KMS-11 (cell line): Measurements from ENCODE around the gene FOLR3.
"Not testable (repeated sequence)": the region's sequence is repeated elsewhere in the genome, so short reads cannot be mapped to it uniquely, and the experiment has no call there.

ENCODE experiments used
- H2AFZ ChIP-seq: fragments of 200-600 bp; sonication (generic); 2 replicates; pipeline ENCODE4 v1.6.1; 2016; ENCODE audit warnings: antibody characterized with exemption, mixed run types, low read depth
- H3K27ac ChIP-seq: fragments of 200-600 bp; sonication (generic); 2 replicates; pipeline ENCODE4 v1.6.1; 2016; ENCODE audit warnings: mild to moderate bottlenecking, mixed run types
- H3K27me3 ChIP-seq: fragments of 200-600 bp; sonication (generic); 2 replicates; pipeline ENCODE4 v1.6.1; 2017; ENCODE audit warnings: mild to moderate bottlenecking, low read depth, mixed run types, moderate library complexity; ENCODE audit not compliant: insufficient read depth
- H3K36me3 ChIP-seq: fragments of 200-600 bp; sonication (generic); 2 replicates; pipeline ENCODE4 v1.6.1; 2017; ENCODE audit warnings: mild to moderate bottlenecking, mixed run types; ENCODE audit not compliant: insufficient read depth
- H3K4me1 ChIP-seq: fragments of 200-600 bp; sonication (generic); 2 replicates; pipeline ENCODE4 v1.6.1; 2016; ENCODE audit warnings: mild to moderate bottlenecking, low read depth, mixed run types; ENCODE audit not compliant: poor library complexity, severe bottlenecking
- H3K4me2 ChIP-seq: fragments of 200-600 bp; sonication (generic); 2 replicates; pipeline ENCODE4 v1.7.0; 2016; ENCODE audit warnings: mild to moderate bottlenecking, mixed run types
- H3K4me3 ChIP-seq: fragments of 200-600 bp; sonication (generic); IDR thresholded peaks from 2 replicates; pipeline ENCODE4 v1.6.1; 2017; ENCODE audit warnings: low read depth, low read length, mixed read lengths; ENCODE audit not compliant: insufficient read depth
- H3K79me2 ChIP-seq: fragments of 200-600 bp; sonication (generic); 2 replicates; pipeline ENCODE4 v1.6.1; 2016; ENCODE audit warnings: low read depth, mixed run types; ENCODE audit not compliant: insufficient read depth
- H3K9ac ChIP-seq: fragments of 200-600 bp; sonication (generic); 2 replicates; pipeline ENCODE4 v1.6.1; 2016; ENCODE audit warnings: mild to moderate bottlenecking, mixed run types
- H4K20me1 ChIP-seq: fragments of 200-600 bp; sonication (generic); 2 replicates; pipeline ENCODE4 v1.6.1; 2016; ENCODE audit warnings: mild to moderate bottlenecking, mixed run types; ENCODE audit not compliant: insufficient read depth
- TF ChIP-seq, protein P1 (sequence below): fragments of 200-600 bp; sonication (generic); conservative IDR thresholded peaks from 2 replicates; pipeline ENCODE4 v1.6.1; 2017; ENCODE audit warnings: low read depth, mild to moderate bottlenecking, antibody characterized with exemption, low read length, moderate library complexity, mixed read lengths

FOLR3 gene

DNA sequence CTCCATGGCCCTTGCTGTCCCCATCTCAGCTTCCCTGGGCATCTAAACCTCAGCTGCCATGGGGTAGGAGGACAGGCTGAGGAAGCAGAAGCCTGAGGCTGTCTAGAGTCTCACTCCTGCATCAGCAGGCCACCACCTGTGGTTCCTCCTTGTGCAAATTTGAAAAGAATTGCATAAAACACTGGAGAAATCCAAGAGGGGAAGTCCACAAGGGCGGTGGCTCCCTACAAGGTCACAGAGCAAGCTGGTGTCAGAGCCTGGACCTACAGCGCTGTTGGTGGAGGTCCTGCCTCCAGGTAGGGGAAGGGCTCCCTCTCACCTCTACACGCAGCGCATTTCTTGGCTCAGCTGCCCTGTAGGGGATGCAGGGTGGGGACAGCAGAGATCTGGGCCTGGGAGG is at the start of gene FOLR3:
Gene FOLR3, plus strand, starts transcription at position 253 of the 400 bp plus-strand sequence. CDS start 228 bp downstream, outside the sequence.
- H3K27ac ChIP-seq, H3K79me2 ChIP-seq, H3K9ac ChIP-seq, H3K4me3 ChIP-seq, H4K20me1 ChIP-seq, H3K4me1 ChIP-seq, H3K36me3 ChIP-seq, H2AFZ ChIP-seq, H3K4me2 ChIP-seq, H3K27me3 ChIP-seq: not testable (repeated sequence)

DNA sequence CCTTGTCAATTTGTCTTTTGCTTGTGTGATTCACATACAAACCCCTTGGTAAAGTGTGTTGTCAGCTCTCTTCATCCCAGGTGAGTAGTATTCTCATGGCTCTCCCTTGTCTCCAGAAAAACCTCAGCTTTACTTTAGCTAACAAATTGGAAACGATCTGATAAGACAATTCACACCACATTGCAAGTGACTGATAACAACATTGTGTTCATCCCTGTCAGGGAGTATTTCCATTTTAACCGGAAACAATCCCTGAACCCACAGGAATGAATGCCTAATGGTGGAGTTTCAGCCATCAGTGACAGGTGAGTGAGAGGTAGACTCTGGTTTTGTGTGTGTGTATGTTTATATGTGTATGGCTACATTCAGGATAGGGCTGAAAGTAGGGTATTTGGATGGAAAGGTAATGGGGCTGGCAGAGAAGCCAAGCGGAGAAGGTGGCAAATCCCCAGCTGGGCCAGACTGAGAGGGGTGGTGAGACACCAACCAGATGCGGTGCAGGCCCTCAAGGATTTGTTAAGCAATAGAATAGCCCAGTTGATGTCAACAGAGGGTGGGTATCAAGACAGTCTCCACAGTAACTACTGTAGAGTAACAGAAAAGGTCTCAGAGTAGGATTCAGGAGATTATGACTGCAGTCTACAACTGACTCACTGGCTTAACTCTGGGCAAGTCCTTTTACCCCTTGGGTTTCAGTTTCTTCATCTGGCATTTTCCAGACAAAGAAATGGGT is 47.3 kb upstream of the FOLR3 start:
- H3K36me3 ChIP-seq: no peaks in the 10 kb centered on the region
- TF ChIP-seq, protein P1, sequence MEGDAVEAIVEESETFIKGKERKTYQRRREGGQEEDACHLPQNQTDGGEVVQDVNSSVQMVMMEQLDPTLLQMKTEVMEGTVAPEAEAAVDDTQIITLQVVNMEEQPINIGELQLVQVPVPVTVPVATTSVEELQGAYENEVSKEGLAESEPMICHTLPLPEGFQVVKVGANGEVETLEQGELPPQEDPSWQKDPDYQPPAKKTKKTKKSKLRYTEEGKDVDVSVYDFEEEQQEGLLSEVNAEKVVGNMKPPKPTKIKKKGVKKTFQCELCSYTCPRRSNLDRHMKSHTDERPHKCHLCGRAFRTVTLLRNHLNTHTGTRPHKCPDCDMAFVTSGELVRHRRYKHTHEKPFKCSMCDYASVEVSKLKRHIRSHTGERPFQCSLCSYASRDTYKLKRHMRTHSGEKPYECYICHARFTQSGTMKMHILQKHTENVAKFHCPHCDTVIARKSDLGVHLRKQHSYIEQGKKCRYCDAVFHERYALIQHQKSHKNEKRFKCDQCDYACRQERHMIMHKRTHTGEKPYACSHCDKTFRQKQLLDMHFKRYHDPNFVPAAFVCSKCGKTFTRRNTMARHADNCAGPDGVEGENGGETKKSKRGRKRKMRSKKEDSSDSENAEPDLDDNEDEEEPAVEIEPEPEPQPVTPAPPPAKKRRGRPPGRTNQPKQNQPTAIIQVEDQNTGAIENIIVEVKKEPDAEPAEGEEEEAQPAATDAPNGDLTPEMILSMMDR: no peak

DNA sequence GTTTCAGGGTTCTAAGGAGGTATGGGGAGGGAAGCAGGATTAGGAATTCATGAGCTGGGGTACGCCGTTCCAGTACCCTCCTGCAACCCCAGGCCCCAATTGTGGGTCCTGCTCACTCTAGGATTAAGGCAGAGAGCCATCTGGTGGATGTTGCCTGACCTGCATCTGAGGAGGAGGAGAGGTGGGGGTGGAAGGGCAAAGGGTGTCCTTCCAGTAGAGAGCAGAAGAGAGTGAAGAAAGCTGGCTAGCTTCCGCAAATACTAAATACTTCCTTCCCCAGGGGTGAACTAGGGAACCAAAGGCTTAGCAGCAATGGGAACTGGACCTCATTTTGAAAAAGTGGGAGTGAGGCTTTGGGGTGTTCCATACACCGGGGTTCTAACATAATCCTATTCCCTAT is 44.2 kb upstream of the FOLR3 start:
- Histone ChIP-seq H3K36me3 (no peaks in the 10 kb centered on the region), H3K4me1 (peaks cover 44% of the 10 kb centered on the region), H3K9ac (no peak overlapping the region), H4K20me1 (no peaks in the 10 kb centered on the region), H3K27me3 (no peaks in the 10 kb centered on the region), H3K4me3 (no peak overlapping the region), H3K4me2 (no peak overlapping the region), H3K79me2 (no peaks in the 10 kb centered on the region; the same call in 1 of the 2 replicates), H2AFZ (no peak overlapping the region), H3K27ac (no peak overlapping the region)
- TF ChIP-seq, protein P1: peak; percentile 88

More for the DNA sequence above, 47.3 kb upstream of the FOLR3 start:
- Histone ChIP-seq H3K4me1 (peaks cover 58% of the 10 kb centered on the region), H3K4me2 (no peak overlapping the region; the same call in 1 of the 2 replicates), H3K9ac (no peak overlapping the region), H3K4me3 (no peak overlapping the region), H3K27me3 (no peaks in the 10 kb centered on the region), H4K20me1 (no peaks in the 10 kb centered on the region), H3K79me2 (no peaks in the 10 kb centered on the region; the same call in 1 of the 2 replicates), H3K27ac (no peak overlapping the region), H2AFZ (no peak overlapping the region)

DNA sequence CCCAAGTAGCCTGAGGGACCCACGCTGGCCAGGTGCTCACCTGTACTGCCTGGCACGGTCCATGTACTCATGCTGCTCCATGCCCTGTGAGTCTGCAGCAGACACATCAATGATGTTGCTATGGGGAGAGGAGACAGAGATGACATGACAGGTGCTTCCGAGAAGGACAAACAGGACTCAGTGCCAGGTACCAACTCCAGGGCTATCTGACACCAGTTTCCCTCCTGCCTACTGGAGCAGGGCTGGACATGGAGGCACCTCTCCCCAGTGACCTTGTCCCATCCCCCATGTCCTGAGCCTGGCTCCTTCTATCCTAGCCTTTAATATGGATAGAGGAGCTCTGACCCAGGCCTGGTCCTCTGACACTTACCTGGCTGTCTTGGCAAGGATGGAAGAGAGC is 36.8 kb upstream of the FOLR3 start:
- Histone ChIP-seq H4K20me1 (no peaks in the 10 kb centered on the region), H3K79me2 (peaks cover 28% of the 10 kb centered on the region; the same call in 1 of the 2 replicates), H3K4me2 (no peak overlapping the region), H3K4me3 (no peak overlapping the region), H3K27ac (no peak overlapping the region), H3K27me3 (no peaks in the 10 kb centered on the region), H3K36me3 (no peaks in the 10 kb centered on the region), H3K9ac (no peak overlapping the region), H2AFZ (no peak overlapping the region), H3K4me1 (peaks cover 11% of the 10 kb centered on the region)
- TF ChIP-seq, protein P1: no peak

DNA sequence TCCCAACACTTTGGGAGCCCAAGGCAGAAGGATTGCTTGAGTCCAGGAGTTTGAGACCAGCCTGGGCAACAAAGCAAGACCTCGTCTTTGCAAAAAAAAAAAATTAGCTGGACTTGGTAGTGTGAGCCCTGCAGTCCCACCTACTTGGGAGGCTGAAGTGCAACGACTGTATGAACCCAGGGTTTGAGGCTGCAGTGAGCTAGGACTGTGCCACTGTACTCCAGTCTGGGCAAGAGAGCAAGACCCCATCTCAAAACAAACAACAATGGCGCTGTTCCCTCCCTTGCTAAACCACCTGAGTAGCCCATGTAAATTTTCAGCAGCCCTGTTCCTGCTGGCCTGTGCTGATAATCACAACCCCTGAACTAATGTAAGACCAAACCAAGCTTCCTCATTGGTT is 35.5 kb upstream of the FOLR3 start:
- no peaks in the 10 kb centered on the region for H3K27me3 ChIP-seq
- peaks cover 11% of the 10 kb centered on the region for H3K4me1 ChIP-seq
- H3K79me2 ChIP-seq: peaks cover 28% of the 10 kb centered on the region; the same call in 1 of the 2 replicates
- no peaks in the 10 kb centered on the region for H4K20me1 ChIP-seq
- H3K36me3 ChIP-seq: no peaks in the 10 kb centered on the region
- H3K4me2 ChIP-seq: no peak overlapping the region
- H3K9ac ChIP-seq: no peak overlapping the region
- no peak overlapping the region for H2AFZ ChIP-seq
- no peak overlapping the region for H3K4me3 ChIP-seq
- no peak overlapping the region for H3K27ac ChIP-seq
- TF ChIP-seq, protein P1: no peak
